WTC11 (cell line): ENCODE measurements around the gene HCFC1. TPM values are rescaled to one million over a fixed set of nuclear protein-coding genes. Genes with fewer than 3 reads are reported as not detected.

ENCODE experiments used
- ATAC-seq: fragments of 200-7000 bp; cut with Tn5 transposase; 2 replicates; pipeline ENCODE4 v1.10.0; 2021; ENCODE audit warnings: mild to moderate bottlenecking, moderate library complexity
- CTCF ChIA-PET: fragments of 300-600 bp; sonication (Branson Sonifier 250); formaldehyde crosslinking; loops from one replicate; lab custom pipeline; 2021; ENCODE audit warnings: antibody characterized with exemption; lab: Charles Lee
- POLR2A ChIA-PET: fragments of 350-600 bp; sonication (Branson Sonifier 250); formaldehyde crosslinking; loops from one replicate; lab custom pipeline; 2021; ENCODE audit warnings: antibody characterized with exemption; lab: Charles Lee
- DNase-seq: peaks from one replicate; pipeline ENCODE4 v3.0.0; 2021; ENCODE audit warnings: low spot score
- H3K27ac Mint-ChIP-seq: 2 replicates; pipeline ENCODE4 v1.8.0; 2021; ENCODE audit warnings: mixed read lengths
- H3K27me3 Mint-ChIP-seq: 2 replicates; pipeline ENCODE4 v1.8.0; 2021; ENCODE audit warnings: low read depth, mild to moderate bottlenecking, moderate library complexity, mixed read lengths
- H3K36me3 Mint-ChIP-seq: 2 replicates; pipeline ENCODE4 v1.8.0; 2021; ENCODE audit warnings: mixed read lengths
- H3K4me1 Mint-ChIP-seq: 2 replicates; pipeline ENCODE4 v1.8.0; 2022; ENCODE audit warnings: mixed read lengths
- H3K4me3 Mint-ChIP-seq: 2 replicates; pipeline ENCODE4 v1.8.0; 2021; ENCODE audit warnings: mild to moderate bottlenecking, moderate library complexity, mixed read lengths
- H3K9me3 Mint-ChIP-seq: 2 replicates; pipeline ENCODE4 v1.8.0; 2021; ENCODE audit warnings: mixed read lengths
- ATF1 ChIP-seq: sonication (generic); formaldehyde crosslinking; IDR thresholded peaks from 2 replicates; pipeline ENCODE4 v1.8.1; 2023; ENCODE audit warnings: mild to moderate bottlenecking, moderate library complexity, missing genetic modification reagents
- ATF3 ChIP-seq: sonication (generic); formaldehyde crosslinking; conservative IDR thresholded peaks from 2 replicates; pipeline ENCODE4 v1.8.1; 2022; ENCODE audit warnings: mild to moderate bottlenecking, missing genetic modification reagents
- ATF6 ChIP-seq: sonication (generic); formaldehyde crosslinking; IDR thresholded peaks from 2 replicates; pipeline ENCODE4 v1.8.1; 2023; ENCODE audit warnings: mild to moderate bottlenecking, missing genetic modification reagents
- CREB1 ChIP-seq: sonication (generic); formaldehyde crosslinking; IDR thresholded peaks from 2 replicates; pipeline ENCODE4 v1.8.0; 2023; ENCODE audit warnings: mild to moderate bottlenecking, missing genetic modification reagents
- CREM ChIP-seq: sonication (generic); formaldehyde crosslinking; IDR thresholded peaks from 2 replicates; pipeline ENCODE4 v1.8.1; 2022; ENCODE audit warnings: mild to moderate bottlenecking, missing genetic modification reagents, moderate library complexity
- GTF2I ChIP-seq: fragments of 250-450 bp; sonication (Bioruptor Pico); conservative IDR thresholded peaks from 2 replicates; pipeline ENCODE4 v1.4.0; 2021; ENCODE audit warnings: mild to moderate bottlenecking
- HMGXB4 ChIP-seq: sonication (generic); formaldehyde crosslinking; IDR thresholded peaks from 2 replicates; pipeline ENCODE4 v1.8.1; 2023; ENCODE audit warnings: mild to moderate bottlenecking, moderate library complexity, missing genetic modification reagents
- IRF2 ChIP-seq: sonication (generic); formaldehyde crosslinking; IDR thresholded peaks from 2 replicates; pipeline ENCODE4 v1.8.0; 2022; ENCODE audit warnings: low read depth, missing genetic modification reagents, borderline replicate concordance
- JUN ChIP-seq: sonication (generic); formaldehyde crosslinking; IDR thresholded peaks from 2 replicates; pipeline ENCODE4 v1.8.0; 2023; ENCODE audit warnings: mild to moderate bottlenecking, missing genetic modification reagents
- MXD4 ChIP-seq: fragments of 250-450 bp; sonication (Bioruptor Pico); IDR thresholded peaks from 2 replicates; pipeline ENCODE4 v1.8.0; 2021; ENCODE audit warnings: mild to moderate bottlenecking, moderate library complexity, borderline replicate concordance
- RORB ChIP-seq: fragments of 250-450 bp; sonication (Bioruptor Pico); IDR thresholded peaks from 2 replicates; pipeline ENCODE4 v1.9.0; 2021; ENCODE audit warnings: mild to moderate bottlenecking
- SMAD3 ChIP-seq: sonication (generic); formaldehyde crosslinking; IDR thresholded peaks from 2 replicates; pipeline ENCODE4 v1.8.0; 2022; ENCODE audit warnings: missing genetic modification reagents, mild to moderate bottlenecking, borderline replicate concordance
- SP1 ChIP-seq: sonication (generic); formaldehyde crosslinking; conservative IDR thresholded peaks from 2 replicates; pipeline ENCODE4 v1.8.1; 2022; ENCODE audit warnings: missing genetic modification reagents
- STAT6 ChIP-seq: sonication (generic); formaldehyde crosslinking; conservative IDR thresholded peaks from 2 replicates; pipeline ENCODE4 v1.8.1; 2023; ENCODE audit warnings: mild to moderate bottlenecking, low read depth, missing genetic modification reagents, moderate library complexity
- TEAD1 ChIP-seq: sonication (generic); formaldehyde crosslinking; IDR thresholded peaks from 2 replicates; pipeline ENCODE4 v1.8.0; 2022; ENCODE audit warnings: mild to moderate bottlenecking, missing genetic modification reagents
- TEAD4 ChIP-seq: sonication (generic); formaldehyde crosslinking; IDR thresholded peaks from 2 replicates; pipeline ENCODE4 v1.8.0; 2022; ENCODE audit warnings: mild to moderate bottlenecking, missing genetic modification reagents
- ZNF121 ChIP-seq: sonication (generic); formaldehyde crosslinking; IDR thresholded peaks from 2 replicates; pipeline ENCODE4 v1.8.0; 2023; ENCODE audit warnings: missing genetic modification reagents
- ZNF232 ChIP-seq: sonication (generic); formaldehyde crosslinking; IDR thresholded peaks from 2 replicates; pipeline ENCODE4 v1.8.0; 2022; ENCODE audit warnings: mild to moderate bottlenecking, missing genetic modification reagents
- ZNF263 ChIP-seq: sonication (generic); formaldehyde crosslinking; IDR thresholded peaks from 2 replicates; pipeline ENCODE4 v1.8.1; 2022; ENCODE audit warnings: low read depth, mild to moderate bottlenecking, moderate library complexity, missing genetic modification reagents
- ZNF416 ChIP-seq: fragments of 250-450 bp; sonication (Bioruptor Pico); IDR thresholded peaks from 2 replicates; pipeline ENCODE4 v1.9.0; 2021; ENCODE audit warnings: mild to moderate bottlenecking, inconsistent platforms
- ZNF425 ChIP-seq: fragments of 250-450 bp; sonication (Bioruptor Pico); conservative IDR thresholded peaks from 2 replicates; pipeline ENCODE4 v1.9.0; 2021; ENCODE audit warnings: mild to moderate bottlenecking
- ZNF532 ChIP-seq: fragments of 250-450 bp; sonication (Bioruptor Pico); IDR thresholded peaks from 2 replicates; pipeline ENCODE4 v1.9.0; 2021; ENCODE audit warnings: mild to moderate bottlenecking, borderline replicate concordance
- total RNA-seq: library from RNA; stranded (reverse); gene quantifications from 3 replicates; pipeline ENCODE4 v1.2.3, GENCODE V29; 2021

HCFC1 gene
- total RNA-seq, 1 experiment from 2014 or later, result 130 TPM

GRCh38 chrX:153952373-153953026, 19.1 kb downstream of the HCFC1 start:
- ATAC-seq (no peak), DNase-seq (no peak)
- no peak overlapping the region for H3K27ac Mint-ChIP-seq
- H3K36me3 Mint-ChIP-seq, result peaks cover 30% of the 10 kb centered on the region
- H3K27me3 Mint-ChIP-seq, result no peaks in the 10 kb centered on the region
- POLR2A ChIA-PET, result no interaction called here
- peaks cover 9% of the 10 kb centered on the region for H3K4me1 Mint-ChIP-seq
- no peak for TF ChIP-seq ZNF532
- TF ChIP-seq ZNF232, result no peak
- TF ChIP-seq ZNF425 (CRISPR knock-in tag), result no peak
- TF ChIP-seq HMGXB4 (CRISPR knock-in tag), result no peak
- TF ChIP-seq TEAD1 (CRISPR knock-in tag), result no peak
- TF ChIP-seq ATF1, result no peak
- TF ChIP-seq CREB1 (CRISPR knock-in tag), result no peak
- TF ChIP-seq SMAD3 (CRISPR knock-in tag), result no peak
- no peak for TF ChIP-seq JUN (CRISPR knock-in tag)
- TF ChIP-seq ZNF263 (CRISPR knock-in tag), result no peak
- TF ChIP-seq SP1 (CRISPR knock-in tag), result no peak
- no peak for TF ChIP-seq GTF2I (CRISPR knock-in tag)
- no peak for TF ChIP-seq RORB (CRISPR knock-in tag)
- TF ChIP-seq IRF2 (CRISPR knock-in tag), result no peak
- no peak for TF ChIP-seq MXD4 (CRISPR knock-in tag)
- no peak for TF ChIP-seq ATF3 (CRISPR knock-in tag)
- TF ChIP-seq ZNF121 (CRISPR knock-in tag), result no peak
- no peak overlapping the region for H3K4me3 Mint-ChIP-seq
- no peaks in the 10 kb centered on the region for H3K9me3 Mint-ChIP-seq
- CTCF ChIA-PET, result interaction anchor here (0.5 kb wide), 1 partner anchor 150 kb away, joined by 3 read pairs; no protein-coding TSS in a partner anchor

- ChIA-PET CTCF (interaction anchor here (0.5 kb wide), 1 partner anchor 149 kb away, joined by 3 read pairs; no protein-coding TSS in a partner anchor), POLR2A (no interaction called here)
- Mint-ChIP-seq H3K27me3 (no peaks in the 10 kb centered on the region), H3K4me1 (peaks cover 11% of the 10 kb centered on the region), H3K27ac (no peak overlapping the region), H3K9me3 (no peaks in the 10 kb centered on the region), H3K4me3 (no peak overlapping the region), H3K36me3 (peaks cover 27% of the 10 kb centered on the region)
- no peak for DNase-seq
- no peak for ATAC-seq
- TF ChIP-seq STAT6 (CRISPR knock-in tag) (no peak), TEAD4 (CRISPR knock-in tag) (no peak), ZNF232 (no peak), ZNF416 (no peak), CREM (CRISPR knock-in tag) (no peak), ATF6 (CRISPR knock-in tag) (no peak)
These were observed 19.8 kb downstream of the HCFC1 start for GRCh38 chrX:153951683-153952372.
